A172 (cell line): ENCODE measurements around the gene GPATCH2L. TPM values are rescaled to one million over a fixed set of nuclear protein-coding genes. Genes with fewer than 3 reads are reported as not detected.

Experiments used
- DNase-seq: peaks from one replicate; pipeline ENCODE4 v3.0.0-alpha.2; 2015; ENCODE audit warnings: low spot score
- total RNA-seq: library from RNA; depleted of rRNA; stranded (reverse); fragments of >200 nt; shearing (Covaris generic); gene quantifications from 2 replicates; pipeline ENCODE4 v1.2.3, GENCODE V29; 2014; rRNA removed

The GPATCH2L gene
- total RNA-seq, 1 experiment from 2014 or later = 41.2 TPM

- DNase-seq = no peak
Measured at GRCh38 chr14:76256545-76256944, 104.8 kb downstream of the GPATCH2L start.

GRCh38 chr14:76257111-76257803, 105.5 kb downstream of the GPATCH2L start:
- DNase-seq = no peak

GRCh38 chr14:76257842-76258397, 106.2 kb downstream of the GPATCH2L start:
- DNase-seq = no peak

- no peak for DNase-seq
Measured at GRCh38 chr14:76259029-76259735, 107.5 kb downstream of the GPATCH2L start.

GRCh38 chr14:76260749-76261148, 109.0 kb downstream of the GPATCH2L start:
- no peak for DNase-seq

- DNase-seq = no peak
Measured at GRCh38 chr14:76261371-76261811, 109.7 kb downstream of the GPATCH2L start.

GRCh38 chr14:76262641-76263040, 110.9 kb downstream of the GPATCH2L start:
- DNase-seq = no peak

Other genes starting within 250 kb of the GPATCH2L start
- 2.1 and 2.3 TPM in 2 replicates for gene TGFB3, start 169.9 kb upstream of the GPATCH2L start, total RNA-seq
- 35.1 and 56.1 TPM in 2 replicates for gene IFT43, start 166.2 kb upstream of the GPATCH2L start, total RNA-seq
- gene ESRRB, start 224.2 kb downstream of the GPATCH2L start, total RNA-seq = not detected in 2 replicates